GM19324 (cell line): Measurements from ENCODE around the gene SMG5.

Source experiments
- ATAC-seq: cut with Tn5 transposase; IDR thresholded peaks from one replicate; pipeline ENCODE4 v1.9.1; 2021; ENCODE audit warnings: mild to moderate bottlenecking, moderate library complexity; ENCODE audit not compliant: unreplicated experiment, low FRiP score

The SMG5 gene

DNA sequence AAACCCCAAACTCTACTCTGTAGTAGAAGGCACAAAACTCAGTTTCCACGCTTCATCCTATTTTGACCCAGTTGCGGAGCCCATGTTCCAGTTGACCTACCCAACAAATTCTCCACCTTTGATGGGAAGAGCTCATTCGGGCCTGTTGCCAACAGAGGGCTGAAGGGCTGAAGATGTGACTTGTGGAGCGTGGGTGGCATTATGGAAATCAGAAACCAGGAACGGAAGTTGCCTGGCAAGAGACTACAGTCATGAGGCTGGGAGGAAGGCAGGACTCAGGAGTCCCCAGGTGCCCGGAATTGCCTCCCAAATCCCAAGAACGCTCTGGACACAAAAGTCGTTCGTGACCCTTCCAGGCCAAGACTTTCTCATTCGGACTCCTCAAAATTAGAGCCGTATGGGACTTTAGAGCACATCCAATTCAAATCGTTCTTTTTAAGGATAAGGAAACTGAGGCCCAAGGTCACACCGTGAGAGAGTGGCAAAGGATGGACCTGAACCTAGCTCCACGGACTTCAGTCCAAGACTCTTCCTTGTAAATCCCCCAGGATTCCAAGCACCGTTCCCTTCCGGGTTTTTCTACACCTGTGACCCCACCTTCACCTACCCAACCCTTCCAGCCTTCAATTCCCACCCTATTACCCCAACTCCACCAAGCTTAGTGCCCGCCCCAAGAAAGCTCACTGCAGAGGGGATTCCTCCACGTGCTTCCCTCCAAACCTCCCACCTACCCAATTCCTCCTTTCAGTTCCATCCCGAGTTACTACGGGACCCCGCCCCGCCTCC lies 739 bp downstream of the SMG5 start:
- peak; percentile 6 for ATAC-seq

DNA sequence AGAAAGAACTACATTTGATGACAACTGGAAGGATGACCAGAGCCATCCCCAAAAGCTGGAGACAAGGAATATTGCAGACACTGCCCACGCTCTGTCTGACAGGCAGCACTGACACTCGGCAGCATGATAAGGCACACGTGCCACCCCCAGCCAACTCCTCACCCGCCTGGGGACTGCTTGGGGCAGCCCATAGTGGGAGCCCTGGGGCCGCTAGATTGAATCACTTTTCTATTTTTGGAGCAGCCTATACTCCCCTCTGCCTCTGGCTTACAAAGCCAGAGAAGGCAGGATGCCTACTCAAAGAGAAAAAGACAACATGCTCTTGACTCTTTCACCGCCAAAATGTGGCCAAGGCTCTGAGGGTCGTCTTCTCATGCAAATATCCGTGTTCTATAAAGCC lies 1.3 kb downstream of the SMG5 start:
- no peak for ATAC-seq

- no peak for ATAC-seq
These were observed 2.8 kb downstream of the SMG5 start for GRCh38 chr1:156279837-156280236.

GRCh38 chr1:156276966-156277381 lies 5.7 kb downstream of the SMG5 start:
- no peak for ATAC-seq

- no peak for ATAC-seq
These were observed 6.1 kb downstream of the SMG5 start for GRCh38 chr1:156276532-156276931.

- no peak for ATAC-seq
These were observed 12.3 kb downstream of the SMG5 start for GRCh38 chr1:156270314-156270713.

DNA sequence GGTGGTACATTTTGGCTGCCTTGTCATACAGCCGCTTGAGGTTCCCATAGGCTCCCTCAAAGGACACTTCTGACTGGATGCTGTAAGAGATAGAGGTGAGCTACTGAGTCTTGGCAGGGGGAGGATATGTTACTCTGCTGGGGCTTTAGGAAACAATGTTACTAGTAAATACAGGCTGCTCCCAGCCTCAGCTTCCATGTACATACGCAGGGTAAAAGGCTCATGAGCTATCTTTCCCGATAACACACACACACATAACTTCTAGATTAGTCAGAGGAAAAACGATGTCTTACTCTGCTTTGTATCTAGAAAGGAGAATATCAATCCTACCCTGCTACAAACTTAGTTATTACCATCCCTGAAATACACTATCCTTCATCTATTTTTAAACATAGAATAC lies 14.3 kb downstream of the SMG5 start:
- no peak for ATAC-seq

GRCh38 chr1:156266051-156266450 lies 16.6 kb downstream of the SMG5 start:
- no peak for ATAC-seq

DNA sequence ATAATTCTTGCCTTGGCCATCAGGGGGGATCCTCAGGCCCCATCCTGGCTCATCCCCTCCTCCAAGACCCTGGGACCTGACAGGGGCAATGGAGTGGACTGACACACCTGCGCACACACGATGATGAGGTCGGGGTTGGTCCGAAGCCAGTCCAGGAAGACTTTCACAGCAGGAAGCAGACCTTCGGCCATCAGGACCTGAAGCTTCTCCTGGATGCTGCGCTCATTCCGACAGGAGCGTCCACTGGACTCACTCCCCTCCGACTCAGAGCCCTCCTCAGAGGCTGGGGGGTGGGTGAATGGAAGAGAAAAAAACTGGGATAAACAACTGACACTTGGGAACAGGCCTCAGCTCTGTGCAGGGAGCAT lies 19.4 kb downstream of the SMG5 start:
- no peak for ATAC-seq

GRCh38 chr1:156262461-156263287 lies 20.0 kb downstream of the SMG5 start:
- no peak for ATAC-seq

DNA sequence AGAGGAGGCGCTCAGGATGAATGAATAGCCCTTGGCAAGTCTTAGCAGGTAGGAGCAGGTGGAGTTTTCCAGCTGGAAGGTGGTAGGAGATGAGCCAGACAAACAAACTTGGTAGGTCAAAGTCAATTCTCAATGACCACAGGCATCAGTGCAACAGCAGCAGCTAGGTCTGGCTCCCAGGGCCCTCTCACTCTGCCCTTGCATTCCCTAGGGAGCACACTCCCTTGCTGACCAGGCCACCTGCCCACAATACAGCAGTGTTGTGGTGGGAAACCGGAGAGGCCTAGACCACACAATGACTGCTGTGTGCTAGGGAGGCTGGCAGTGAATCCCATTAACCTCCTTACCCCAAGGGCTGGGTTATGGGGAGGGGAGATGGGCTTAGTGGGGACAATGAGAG lies 21.7 kb downstream of the SMG5 start:
- ATAC-seq, result no peak

DNA sequence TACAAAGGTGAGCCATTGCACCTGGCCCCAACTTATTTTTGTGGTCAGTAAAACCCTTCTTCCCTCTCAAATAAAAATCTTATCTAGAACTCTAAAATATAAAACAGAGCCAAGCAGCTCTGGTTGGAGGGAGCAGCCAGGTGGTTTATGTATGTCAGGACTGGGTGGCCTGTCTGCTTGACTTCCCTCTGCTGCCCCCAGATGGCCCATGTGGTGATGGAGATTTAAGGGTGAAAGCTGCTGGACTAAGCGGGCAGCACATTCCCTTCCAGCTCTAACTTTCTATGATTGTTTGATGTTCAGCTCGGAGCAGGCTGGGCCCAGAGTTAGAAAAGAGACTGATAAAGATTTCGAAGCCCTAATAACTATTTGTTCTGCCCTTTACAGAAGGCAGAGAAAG lies 22.8 kb downstream of the SMG5 start:
- no peak for ATAC-seq

DNA sequence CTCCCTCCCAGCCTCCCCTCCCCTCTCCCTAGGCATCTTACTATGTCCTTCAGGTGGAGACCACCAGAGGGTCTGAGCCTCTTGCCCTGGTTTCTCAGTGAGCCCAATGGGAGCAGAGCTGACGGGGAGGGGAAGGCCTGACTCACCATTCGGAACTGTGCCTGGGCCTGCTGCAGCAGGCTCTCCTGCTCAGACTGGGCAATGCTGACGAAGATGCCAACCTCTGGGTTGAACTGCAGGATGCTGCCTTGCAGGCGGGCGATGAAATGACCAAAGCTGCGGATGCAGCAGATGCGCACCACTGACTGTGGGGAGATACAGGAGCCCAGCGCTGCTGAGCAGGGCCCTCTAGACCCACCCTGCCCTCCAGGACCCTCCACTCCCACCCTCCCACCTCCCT lies 23.8 kb downstream of the SMG5 start:
- no peak for ATAC-seq

GRCh38 chr1:156257711-156258110 lies 24.9 kb downstream of the SMG5 start:
- no peak for ATAC-seq

GRCh38 chr1:156253634-156254033 lies 29.0 kb downstream of the SMG5 start:
- no peak for ATAC-seq

GRCh38 chr1:156251527-156251926 lies 31.1 kb downstream of the SMG5 start:
- no peak for ATAC-seq

DNA sequence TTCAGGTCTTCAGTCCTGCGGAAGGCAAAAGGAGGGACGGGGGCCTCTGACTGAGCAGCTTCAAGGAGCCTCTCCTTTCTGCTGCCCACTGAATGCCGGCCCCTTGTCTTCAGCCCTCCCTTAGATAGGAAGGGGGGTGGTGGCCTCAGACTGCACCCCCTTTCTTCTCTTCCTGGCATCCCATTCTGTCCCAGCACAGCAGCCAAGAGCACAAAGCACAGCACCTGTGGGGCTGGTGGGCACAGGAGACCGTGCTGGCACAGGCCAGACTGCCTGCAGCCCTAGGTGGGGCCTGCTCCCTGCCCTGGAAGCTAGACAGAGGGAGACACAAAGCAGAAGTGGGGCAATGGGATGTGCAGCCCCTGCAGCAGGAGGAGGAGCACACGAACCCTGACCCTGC lies 33.0 kb downstream of the SMG5 start:
- ATAC-seq, result no peak

DNA sequence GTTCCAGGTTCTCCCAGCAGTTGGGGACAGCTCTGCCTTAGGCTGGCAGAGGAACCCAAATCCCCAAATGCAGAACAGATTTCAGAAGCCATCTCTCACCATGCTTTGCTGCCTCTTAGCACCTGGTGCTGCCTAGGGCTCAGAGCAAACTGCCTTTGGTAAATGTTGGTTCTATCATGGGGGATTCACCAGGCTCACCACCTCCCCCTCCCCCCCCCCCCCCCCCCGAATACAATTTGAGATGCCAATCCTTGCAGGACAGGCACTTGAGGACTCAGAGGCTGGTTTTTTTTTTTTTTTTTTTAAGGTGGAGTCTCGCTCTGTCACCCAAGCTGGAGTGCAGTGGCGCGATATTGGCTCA lies 34.3 kb downstream of the SMG5 start:
- no peak for ATAC-seq

DNA sequence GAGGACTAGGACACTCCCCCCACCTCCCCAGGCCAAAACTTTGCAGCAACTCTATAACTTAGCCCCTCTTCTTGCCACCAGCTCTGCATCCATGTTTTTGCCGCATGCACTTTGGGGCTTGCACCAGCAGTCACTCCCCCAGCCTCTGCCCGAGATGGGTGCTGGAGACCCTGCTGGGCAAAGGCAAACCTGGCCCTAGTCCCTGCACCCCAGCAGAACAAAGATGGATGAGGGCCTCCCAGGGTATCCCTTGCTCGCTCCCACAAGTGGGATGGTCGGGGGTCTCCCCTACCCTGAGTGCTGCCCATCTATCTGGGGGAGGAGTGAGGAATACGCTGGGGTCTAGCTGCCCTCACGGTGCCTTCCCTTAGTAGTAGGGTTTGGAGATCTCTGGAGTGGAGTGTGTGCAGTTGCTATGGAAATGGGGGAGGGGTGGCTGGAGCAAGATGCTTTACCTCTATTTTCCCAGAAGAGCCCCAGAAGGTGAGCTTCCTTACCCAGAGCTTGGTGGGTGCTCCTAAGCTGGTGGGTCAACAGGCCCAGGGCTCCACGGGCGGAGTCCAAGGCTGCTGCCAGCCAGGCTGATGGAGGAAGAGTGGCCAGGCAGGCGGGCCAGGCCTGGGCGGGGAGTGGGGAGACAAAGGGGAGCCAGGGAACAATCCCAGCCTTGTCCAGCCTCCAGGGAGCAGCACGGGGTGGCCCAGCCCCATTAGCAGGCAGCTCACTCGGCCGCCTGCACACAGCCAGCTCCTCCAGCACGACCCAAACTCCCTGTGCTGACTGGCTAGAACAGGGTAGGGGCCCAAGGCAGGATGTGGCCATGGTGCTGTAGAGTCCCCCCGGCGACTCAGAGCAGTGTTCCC lies 34.9 kb downstream of the SMG5 start, which contains the start of gene PAQR6:
TSS of gene PAQR6 (minus strand) at position 597 of the 863 bp plus-strand sequence. CDS start 1,325 bp downstream, outside the sequence.
- no peak for ATAC-seq

DNA sequence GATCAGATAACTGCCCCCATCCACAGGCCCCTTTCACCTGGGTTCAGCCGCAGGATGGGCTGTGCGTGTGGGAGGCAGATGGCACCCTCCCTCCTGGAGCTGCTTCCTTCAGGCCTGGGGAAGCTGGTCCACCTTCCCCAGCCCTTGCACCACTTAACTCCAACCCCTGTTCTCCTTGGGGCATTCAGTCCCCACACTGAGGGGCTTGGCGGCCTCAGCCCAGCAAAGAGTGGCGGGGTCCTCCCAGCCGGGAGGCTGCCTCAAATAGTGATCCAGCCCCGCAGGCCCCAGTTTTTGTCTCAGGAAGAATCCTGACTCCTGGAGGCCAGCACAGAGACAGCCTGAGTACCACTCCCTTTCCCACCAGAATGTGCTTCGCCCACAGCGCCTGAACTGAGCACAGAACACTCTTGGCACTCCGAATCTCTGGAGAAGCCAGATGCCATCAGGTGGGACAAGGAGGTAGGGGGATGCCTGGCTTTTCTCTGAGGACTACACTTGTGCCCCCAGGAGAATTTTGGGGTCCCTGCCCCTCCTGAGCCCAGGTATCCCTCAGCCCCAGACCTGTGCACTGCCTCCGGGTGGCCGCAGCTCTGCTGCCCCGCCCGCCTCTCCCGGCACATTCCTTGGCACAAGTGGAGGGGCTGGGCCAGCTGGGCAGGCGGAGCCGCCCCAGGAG lies 35.7 kb downstream of the SMG5 start:
- no peak for ATAC-seq
